UCSD-AML1 (cell line): Measurements from ENCODE around the gene MRPL28.

Experiments used
- DNase-seq: peaks from one replicate; lab custom pipeline; 2025; ENCODE audit not compliant: unreplicated experiment; lab: John Stamatoyannopoulos, UW

MRPL28 gene

DNA sequence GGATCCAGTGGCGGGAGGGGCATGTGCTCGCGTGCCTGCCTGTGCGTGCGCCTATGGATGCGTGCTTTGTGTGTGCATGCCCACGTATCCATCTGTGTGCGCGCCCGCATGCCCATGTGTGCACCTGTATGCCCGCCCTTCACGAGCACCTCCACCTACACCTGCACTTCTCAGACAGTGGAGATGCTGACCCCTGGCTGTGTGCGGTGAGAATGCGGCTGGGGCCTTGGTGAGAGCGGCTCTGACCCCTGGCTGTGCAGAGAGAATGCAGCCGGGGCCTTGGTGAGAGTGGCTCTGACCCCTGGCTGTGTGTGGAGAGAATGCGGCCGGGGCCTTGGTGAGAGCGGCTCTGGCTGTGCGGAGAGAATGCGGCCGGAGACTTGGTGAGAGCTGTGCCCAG, 51.7 kb downstream of the MRPL28 start:
- no peak for DNase-seq

- DNase-seq: no peak
Observed at GRCh38 chr16:317583-317982, 52.8 kb downstream of the MRPL28 start.
